ENCODE data around the gene EPS8. TPM values are rescaled to one million over a fixed set of nuclear protein-coding genes. Genes with fewer than 3 reads are reported as not detected.
"Not testable (repeated sequence)": the region's sequence is repeated elsewhere in the genome, so short reads cannot be mapped to it uniquely, and the experiment has no call there.

EPS8 gene
- total RNA-seq, 1 donor from 2014 or later, result 104 TPM

DNA sequence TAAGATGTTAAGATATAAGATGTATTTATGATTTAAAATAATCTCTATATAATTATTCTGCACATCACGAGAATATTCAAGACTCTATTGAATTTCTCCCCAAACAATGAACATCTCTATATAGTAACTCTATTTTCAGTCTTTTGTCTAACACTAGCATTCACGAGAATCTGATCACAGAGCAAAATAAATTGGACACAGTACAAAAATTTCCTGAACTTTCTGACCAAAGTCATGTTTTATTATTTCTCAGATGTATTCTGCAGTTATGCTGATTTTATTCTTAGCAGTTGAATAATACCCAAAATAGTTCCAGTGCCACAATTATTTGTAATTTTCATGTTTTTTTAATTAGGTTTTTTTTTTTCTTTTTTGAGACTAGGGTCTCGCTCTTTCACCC lies 19.6 kb downstream of the EPS8 start:
- no peak for TF ChIP-seq POLR2A (IDR thresholded peaks at IDR 0.05)
- TF ChIP-seq POLR2AphosphoS5 (IDR thresholded peaks at IDR 0.05; ENCODE audit: insufficient read depth in 1 of 2, low read depth in 1 of 2), result no peak
- TF ChIP-seq, protein P1, sequence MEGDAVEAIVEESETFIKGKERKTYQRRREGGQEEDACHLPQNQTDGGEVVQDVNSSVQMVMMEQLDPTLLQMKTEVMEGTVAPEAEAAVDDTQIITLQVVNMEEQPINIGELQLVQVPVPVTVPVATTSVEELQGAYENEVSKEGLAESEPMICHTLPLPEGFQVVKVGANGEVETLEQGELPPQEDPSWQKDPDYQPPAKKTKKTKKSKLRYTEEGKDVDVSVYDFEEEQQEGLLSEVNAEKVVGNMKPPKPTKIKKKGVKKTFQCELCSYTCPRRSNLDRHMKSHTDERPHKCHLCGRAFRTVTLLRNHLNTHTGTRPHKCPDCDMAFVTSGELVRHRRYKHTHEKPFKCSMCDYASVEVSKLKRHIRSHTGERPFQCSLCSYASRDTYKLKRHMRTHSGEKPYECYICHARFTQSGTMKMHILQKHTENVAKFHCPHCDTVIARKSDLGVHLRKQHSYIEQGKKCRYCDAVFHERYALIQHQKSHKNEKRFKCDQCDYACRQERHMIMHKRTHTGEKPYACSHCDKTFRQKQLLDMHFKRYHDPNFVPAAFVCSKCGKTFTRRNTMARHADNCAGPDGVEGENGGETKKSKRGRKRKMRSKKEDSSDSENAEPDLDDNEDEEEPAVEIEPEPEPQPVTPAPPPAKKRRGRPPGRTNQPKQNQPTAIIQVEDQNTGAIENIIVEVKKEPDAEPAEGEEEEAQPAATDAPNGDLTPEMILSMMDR (IDR thresholded peaks at IDR 0.05), result no peak
- intact Hi-C loops (cut with DNase I), result no loop called here
- H3K4me3 ChIP-seq, result no peak overlapping the region
- H3K4me1 ChIP-seq, result peaks cover 34% of the 10 kb centered on the region
- no peaks in the 10 kb centered on the region for H3K9me3 ChIP-seq
- H3K27me3 ChIP-seq, result no peaks in the 10 kb centered on the region
- H3K27ac ChIP-seq, result no peak overlapping the region
- no peaks in the 10 kb centered on the region for H3K36me3 ChIP-seq
- no peak for DNase-seq (ENCODE audit: extremely low spot score in 2 of 2)

DNA sequence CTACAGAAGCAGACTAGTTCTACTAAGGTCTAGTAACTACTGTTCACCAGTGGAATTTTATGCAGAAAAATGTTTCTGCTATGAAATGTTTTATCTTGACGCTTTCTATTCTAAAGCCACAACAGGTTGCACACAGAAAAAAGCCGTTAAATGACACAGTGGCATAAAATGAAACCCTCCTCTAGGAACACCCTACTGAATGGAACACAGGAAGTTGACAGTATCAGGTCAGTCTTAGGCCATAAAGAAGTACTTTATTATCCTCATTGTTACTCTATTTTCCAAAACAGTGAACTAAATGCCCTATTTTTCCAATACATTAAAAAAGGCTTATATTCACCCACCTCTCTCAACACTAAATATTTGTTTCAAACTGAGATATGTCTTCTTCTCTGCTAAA lies 21.9 kb downstream of the EPS8 start:
- no peaks in the 10 kb centered on the region for H3K36me3 ChIP-seq
- intact Hi-C loops (cut with DNase I), result no loop called here
- H3K4me1 ChIP-seq, result peaks cover 36% of the 10 kb centered on the region
- DNase-seq (ENCODE audit: extremely low spot score in 2 of 2), result no peak
- TF ChIP-seq POLR2AphosphoS5 (IDR thresholded peaks at IDR 0.05; ENCODE audit: insufficient read depth in 1 of 2, low read depth in 1 of 2), result no peak
- no peak for TF ChIP-seq POLR2A (IDR thresholded peaks at IDR 0.05)
- TF ChIP-seq, protein P1 (IDR thresholded peaks at IDR 0.05), result no peak
- H3K9me3 ChIP-seq, result no peaks in the 10 kb centered on the region
- H3K27ac ChIP-seq, result no peak overlapping the region
- H3K4me3 ChIP-seq, result no peak overlapping the region
- no peaks in the 10 kb centered on the region for H3K27me3 ChIP-seq

DNA sequence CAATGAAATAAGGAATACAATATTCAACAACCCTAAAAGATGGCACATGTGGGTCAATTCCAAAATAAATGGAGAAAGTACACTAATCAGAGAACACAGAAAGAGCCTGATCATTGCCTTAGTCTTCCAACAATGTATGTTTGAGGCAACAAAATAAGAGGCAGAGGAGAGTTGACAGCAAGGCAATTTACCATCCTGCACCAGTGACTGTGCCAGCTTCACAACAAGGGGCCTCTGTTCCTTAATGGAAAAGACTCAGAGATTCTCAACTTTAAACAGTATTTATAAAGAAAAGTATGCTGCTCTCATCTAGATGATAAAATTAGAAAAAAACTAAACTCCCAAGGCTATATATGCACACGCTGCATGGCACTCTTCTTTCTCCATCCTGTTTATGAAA lies 25.9 kb downstream of the EPS8 start:
- no peak for DNase-seq (ENCODE audit: extremely low spot score in 2 of 2)
- no peaks in the 10 kb centered on the region for H3K9me3 ChIP-seq
- peaks cover 15% of the 10 kb centered on the region for H3K4me1 ChIP-seq
- H3K4me3 ChIP-seq, result no peak overlapping the region
- no peak for TF ChIP-seq POLR2AphosphoS5 (IDR thresholded peaks at IDR 0.05; ENCODE audit: insufficient read depth in 1 of 2, low read depth in 1 of 2)
- TF ChIP-seq, protein P1 (IDR thresholded peaks at IDR 0.05), result no peak
- TF ChIP-seq POLR2A (IDR thresholded peaks at IDR 0.05), result no peak
- intact Hi-C loops (cut with DNase I), result no loop called here
- no peaks in the 10 kb centered on the region for H3K36me3 ChIP-seq
- no peaks in the 10 kb centered on the region for H3K27me3 ChIP-seq
- H3K27ac ChIP-seq, result no peak overlapping the region

DNA sequence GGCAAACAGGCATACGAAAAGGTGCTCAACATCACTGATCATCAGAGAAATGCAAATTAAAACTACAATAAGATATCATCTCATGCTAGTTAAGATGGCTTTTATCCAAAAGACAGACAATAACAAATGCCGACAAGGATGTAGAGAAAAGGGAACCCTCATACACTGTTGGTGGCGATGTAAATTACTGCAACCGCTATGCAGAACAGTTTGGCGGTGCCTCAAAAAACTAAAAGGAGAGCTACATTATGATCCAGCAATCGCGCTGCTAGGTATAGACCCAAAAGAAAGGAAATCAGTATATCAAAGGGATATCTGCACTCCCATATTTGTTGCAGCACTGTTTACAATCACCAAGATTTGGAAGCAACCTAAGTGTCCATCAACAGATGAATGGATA lies 27.0 kb downstream of the EPS8 start:
- H3K36me3 ChIP-seq; DNase-seq (ENCODE audit: extremely low spot score in 2 of 2); H3K27me3 ChIP-seq; H3K9me3 ChIP-seq; intact Hi-C loops (cut with DNase I); H3K4me3 ChIP-seq; H3K27ac ChIP-seq: not testable (repeated sequence)
- peaks cover 23% of the 10 kb centered on the region for H3K4me1 ChIP-seq

DNA sequence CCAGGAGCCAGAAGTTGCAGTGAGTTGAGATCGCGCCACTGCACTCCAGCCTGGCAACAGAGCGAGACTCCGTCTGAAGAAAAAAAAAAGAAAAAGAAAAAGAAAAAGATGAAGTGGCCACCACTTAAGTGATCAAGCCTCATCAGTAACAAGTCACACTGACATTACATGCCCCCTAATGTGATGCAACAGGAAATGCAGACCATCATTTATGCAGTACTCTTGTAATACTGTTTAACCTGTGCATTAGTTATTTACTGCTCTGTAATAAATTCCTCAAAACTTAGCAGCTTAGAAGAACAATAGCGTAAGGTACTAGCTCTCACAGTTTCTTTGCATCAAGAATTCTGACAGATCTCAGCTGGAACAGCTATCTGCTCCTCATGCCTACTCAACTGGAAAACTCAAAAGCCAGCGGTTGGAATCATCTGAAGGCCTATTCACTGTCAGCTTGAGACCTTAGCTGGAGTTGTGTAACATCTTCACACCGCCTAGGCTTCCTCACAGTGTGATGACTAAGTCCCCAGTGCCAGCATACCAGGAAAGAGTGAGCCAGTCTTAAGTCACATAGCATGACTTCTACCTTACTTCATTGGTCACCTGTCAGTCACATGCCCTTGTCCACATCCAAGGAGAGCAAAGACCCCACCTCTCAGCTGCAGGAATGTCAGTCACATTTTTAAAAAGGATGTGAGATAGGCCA lies 31.5 kb downstream of the EPS8 start:
- no peaks in the 10 kb centered on the region for H3K9me3 ChIP-seq
- no peak overlapping the region for H3K4me3 ChIP-seq
- DNase-seq (ENCODE audit: extremely low spot score in 2 of 2), result no peak
- no peak overlapping the region for H3K27ac ChIP-seq
- TF ChIP-seq POLR2A (IDR thresholded peaks at IDR 0.05) (no peak), POLR2AphosphoS5 (IDR thresholded peaks at IDR 0.05; ENCODE audit: insufficient read depth in 1 of 2, low read depth in 1 of 2) (no peak)
- TF ChIP-seq, protein P1 (IDR thresholded peaks at IDR 0.05), result no peak
- H3K36me3 ChIP-seq, result no peaks in the 10 kb centered on the region
- no peaks in the 10 kb centered on the region for H3K27me3 ChIP-seq
- intact Hi-C loops (cut with DNase I), result no loop called here
- peaks cover 44% of the 10 kb centered on the region for H3K4me1 ChIP-seq

All from vagina (tissue), 2 donors.